ENCODE measurements around the gene ZCCHC14.
"Not testable (repeated sequence)": the region's sequence is repeated elsewhere in the genome, so short reads cannot be mapped to it uniquely, and the experiment has no call there.

ZCCHC14 gene

GRCh38 chr16:87495578-87496446 is 3.0 kb upstream of the ZCCHC14 start:
- DNase-seq, result no peak

DNA sequence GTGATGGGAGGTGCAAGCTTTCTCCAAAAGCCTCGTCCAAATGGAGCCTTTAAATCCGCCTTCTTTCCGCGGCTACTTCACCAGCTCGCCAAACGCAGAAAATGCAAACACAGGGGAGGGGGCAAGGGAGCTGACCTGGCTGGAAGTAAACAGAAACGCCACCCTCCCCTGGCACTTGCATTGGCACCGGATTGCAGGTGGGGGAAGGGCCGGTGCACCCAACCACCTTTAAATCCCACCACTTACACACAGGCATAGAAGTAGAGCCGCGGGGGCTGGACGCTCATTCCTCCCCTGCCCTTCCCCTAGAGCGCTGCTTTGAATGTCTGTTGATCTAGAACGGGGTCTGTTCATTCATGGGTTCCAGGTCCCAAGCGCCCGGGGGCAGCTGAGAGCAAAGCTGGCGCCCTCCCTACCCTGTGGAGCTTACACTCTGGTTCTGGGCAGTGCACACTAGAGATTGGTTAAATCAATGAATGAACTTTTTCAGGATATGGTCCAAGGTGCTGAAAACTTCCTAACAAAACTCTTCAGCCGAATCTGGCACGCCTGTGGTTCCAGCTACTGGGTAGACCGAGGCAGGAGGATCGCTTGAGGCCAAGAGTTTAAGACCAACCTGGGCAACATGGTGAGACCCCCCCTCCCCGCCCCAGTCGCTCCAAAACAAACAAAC is 920 bp upstream of the ZCCHC14 start:
- no peak for DNase-seq

DNA sequence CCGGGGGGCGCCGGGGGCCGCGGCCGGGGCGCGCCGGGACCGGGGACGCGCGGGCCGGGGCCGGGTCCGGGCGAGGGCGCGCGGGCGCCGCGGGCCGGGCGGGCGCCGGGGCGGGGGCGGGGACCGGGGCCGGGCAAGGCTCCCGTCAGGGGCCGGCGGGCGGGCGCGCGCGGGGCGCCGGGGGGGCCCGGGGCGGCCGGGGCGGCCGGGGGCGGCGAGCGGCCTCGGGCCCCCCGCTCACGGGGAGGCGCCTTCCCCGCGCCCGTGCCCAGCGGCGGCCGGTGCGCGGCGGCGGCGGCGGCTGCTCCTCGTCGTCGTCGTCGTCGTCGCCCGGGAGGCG is 563 bp downstream of the ZCCHC14 start:
- DNase-seq, result no peak

GRCh38 chr16:87491522-87492290 is 1.1 kb downstream of the ZCCHC14 start:
- no peak for DNase-seq

DNA sequence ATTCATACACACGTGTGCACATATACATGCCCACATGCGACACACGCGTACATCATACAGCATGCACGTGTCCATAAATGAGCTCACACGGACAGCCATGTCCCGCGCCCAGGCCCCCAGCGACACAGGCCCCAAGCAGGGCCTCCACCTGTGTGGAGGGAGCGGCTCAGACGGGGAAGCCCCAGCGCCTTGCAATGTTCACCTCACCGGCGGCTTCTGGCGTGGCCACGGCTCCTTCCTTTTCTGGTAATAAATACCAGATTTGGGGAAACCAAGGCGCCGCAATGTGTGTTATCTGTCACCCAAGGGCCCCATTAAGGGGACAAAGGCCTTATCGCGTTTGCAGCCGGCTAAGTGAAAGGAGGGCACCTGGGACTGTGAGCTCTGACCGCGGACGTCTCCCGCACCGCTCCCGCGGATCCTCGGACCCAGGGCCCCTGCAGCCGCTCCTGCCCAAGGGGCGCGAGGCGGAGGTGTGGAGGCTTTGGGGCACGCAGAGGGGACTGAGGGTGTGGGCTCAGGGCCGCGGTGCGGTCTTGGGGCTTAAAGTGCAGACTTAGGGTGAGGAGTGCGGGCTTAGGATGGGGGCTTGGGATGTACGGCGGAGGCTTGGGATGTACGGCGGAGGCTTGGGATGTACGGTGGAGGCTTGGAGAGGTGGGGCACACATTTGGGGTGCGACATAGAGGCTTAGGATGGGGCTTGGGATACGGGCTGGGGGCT is 1.9 kb downstream of the ZCCHC14 start:
- not testable (repeated sequence) for DNase-seq

GRCh38 chr16:87490096-87490798 is 2.6 kb downstream of the ZCCHC14 start:
- no peak for DNase-seq

DNA sequence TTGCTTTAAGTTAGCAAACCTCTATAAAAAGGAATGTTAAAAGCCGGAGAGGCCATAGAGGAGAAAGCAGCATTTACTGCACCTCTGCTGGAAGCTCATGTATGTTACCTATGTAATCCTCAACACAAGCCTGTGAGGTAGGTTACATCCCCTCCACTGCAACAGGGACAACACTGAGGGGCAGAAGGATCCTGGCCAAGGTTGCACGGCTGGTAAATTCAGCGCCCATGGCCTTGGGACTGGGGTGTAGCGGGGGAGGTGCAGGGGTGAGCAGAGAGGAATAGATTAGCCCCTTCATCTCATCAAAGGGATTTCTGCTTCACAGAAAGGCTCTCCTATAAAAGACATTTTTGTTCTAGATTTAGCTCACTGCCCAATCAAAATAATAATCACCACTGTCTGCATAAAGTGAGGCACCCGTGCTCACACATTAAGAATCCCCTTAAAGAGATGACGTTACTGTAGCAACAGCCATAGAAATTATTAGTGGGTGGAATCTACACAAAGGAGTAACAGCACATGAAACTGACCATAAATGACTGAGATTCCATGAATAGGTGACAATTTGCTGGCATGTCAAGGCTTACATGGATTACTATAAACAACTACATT is 3.3 kb downstream of the ZCCHC14 start:
- DNase-seq, result no peak

DNA sequence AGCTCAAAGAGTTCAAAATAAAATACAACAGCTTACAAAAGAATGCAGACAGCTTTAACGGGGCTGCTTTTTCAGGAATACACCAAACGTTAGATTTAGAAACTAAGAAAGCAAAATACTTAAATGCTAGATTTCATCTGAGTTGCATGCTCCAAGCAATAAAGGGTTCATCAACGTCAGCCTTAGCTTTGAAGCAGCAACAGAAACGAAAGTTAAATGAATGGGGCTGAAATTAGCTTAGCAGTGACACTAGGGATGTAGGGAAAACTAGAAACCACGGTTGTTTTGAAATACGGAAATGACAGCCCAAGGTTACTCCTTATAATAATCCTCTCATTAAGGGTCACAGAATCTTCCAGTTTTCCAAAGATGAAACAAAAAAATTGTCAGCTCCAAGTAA is 3.9 kb downstream of the ZCCHC14 start:
- not testable (repeated sequence) for DNase-seq

GRCh38 chr16:87487361-87487924 is 5.4 kb downstream of the ZCCHC14 start:
- DNase-seq, result no peak

DNA sequence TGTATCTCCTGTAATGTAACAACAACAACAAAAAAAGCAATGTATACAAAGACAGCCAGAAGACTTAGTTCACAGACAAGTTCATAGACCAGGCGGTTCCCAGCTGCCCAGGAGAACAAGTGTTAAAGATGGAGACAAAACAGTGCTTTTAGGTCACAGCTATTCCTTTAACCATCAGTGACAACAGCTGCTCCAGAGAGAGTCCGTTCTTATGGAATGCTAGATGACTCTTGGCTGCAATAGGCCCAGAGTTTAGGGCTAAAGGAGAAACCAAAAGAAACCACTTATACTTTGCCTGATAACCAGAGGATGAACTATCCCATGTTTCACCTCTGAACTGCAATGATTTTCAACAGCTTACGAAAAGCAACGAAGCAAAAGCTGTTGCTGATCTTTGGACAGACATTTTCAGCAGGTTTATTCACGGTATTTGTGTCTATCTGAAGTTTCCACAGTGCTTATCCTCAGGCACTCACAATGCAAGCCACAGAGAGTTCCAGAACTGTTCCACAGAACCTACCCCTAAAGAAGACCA is 6.0 kb downstream of the ZCCHC14 start:
- DNase-seq, result no peak

DNA sequence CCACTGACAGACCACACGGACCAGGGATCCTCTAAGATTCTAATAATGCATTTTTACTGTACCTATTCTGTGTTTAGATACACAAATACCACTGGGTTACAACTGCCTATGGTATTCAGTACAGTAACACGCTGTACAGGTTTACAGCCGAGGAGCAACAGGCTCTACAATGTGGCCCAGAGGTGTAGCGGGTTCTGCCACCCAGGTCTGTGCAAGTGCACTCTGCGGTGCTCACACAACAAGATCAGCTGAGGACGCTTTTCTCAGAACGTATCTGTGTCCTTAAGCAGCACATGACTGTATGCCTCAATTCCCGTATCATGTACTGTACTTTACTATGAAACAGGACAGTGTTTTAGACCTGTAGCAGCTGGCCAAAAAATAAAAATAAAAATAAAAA is 6.5 kb downstream of the ZCCHC14 start:
- DNase-seq, result no peak

DNA sequence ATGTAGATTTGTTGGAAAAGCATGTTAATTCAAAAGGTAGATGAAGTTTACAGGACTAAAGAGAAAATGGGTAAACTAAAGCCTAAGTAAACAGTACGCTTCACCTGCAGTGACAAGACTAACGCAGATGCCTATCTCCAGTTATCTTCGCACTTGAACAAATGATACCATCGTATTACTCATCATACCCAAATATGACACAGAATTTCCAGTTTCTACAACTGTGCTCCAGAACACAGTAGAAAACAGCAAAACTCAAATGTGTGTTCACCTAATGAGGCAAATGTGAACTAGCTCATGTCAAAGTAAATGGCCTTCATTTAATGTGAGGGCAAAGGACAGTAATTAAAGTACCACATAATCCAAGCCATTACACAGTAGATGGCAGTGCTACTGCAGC is 7.0 kb downstream of the ZCCHC14 start:
- DNase-seq, result not testable (repeated sequence)

DNA sequence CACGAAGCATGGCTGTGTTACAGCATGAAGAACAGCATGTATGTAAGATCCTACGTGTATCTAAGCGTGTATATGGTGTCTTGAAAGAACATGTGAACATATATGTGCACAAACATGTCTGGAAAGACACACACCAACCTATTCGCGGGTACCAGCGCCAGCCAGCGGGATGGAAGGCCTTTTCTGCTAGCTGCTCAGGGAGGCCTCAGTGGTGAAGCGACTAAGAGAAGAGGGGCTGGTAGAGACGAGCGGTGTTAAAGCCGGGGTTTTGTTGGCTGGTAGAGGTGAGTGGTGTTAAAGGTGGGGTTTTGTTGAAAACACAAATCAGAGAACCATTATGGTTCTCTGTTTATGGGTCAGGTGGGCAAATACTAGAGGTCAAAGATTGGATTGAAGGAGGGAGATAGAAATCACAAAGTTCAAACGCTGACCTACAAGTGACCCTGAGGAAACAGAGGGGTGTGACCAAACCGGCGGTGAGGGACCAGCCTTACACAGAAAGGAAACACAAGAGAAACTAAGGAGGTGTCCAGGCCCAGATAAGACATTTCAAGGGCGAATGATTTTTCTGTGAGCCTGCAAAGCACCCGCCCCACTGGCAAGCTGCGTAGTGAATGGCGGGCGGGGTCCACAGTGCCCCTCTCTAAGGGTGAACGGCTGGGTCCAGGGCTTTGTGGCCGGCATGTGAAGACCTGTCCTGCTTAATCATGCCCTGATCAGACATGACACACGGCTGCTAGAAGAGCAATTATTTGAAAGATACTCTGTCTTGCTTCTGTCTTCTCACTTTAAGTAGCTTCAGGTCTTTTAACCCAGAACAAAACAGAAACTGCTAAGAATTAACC is 8.1 kb downstream of the ZCCHC14 start:
- DNase-seq, result no peak

DNA sequence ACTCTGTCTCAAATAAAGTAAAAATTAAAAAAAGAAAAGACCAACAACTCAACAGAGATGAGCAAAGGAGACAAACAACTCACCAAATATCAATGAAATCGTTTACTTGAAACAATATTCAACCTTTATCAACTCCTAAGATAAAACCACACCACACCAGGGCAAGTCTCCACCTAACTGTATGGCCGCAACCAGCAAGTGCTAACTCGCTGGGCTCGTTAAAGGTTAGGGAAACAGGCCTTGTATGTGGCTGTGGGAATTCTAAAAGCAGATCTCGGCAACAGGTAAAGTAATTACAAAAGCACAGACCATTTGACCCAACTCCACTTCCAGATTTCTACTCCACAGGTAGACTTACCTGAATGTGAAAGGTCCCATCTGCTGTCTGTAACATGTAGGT is 9.3 kb downstream of the ZCCHC14 start:
- DNase-seq, result no peak

DNA sequence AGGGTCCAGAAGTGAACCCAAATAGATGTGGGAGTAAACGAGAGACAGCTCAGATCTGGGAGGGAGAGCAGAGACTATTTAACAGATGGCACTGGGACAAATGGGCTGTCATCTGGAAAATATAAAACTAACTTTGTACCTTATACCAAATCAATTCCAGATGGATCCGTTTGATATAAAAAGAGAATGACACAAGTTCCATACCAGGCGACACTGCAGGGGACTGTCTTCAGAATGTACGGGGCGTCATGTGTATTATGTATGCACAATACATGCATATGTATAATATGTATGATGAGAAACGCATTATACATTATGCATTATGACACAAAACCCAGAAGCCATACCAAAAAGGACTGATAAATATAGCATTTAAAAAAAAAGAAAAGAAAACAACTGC is 10.2 kb downstream of the ZCCHC14 start:
- DNase-seq, result not testable (repeated sequence)

DNA sequence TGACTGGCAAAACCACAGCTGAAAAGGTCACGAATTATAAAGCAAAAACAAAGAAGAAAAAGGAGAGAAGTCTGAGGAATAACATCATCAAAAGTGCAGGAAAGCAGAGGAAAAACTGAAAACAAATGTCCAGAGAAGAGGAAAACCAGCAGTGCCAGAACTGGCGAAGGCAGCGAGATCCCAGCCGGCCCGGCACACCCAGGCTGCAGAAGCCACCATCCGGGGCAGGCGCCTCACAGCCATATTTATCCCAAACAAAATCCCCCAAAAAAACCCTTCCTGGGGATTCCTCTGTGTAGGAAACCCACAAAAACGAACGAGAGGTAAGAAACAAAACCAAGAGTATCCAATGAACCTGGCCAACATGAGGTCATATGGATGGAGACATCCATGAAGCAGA is 10.6 kb downstream of the ZCCHC14 start:
- DNase-seq, result no peak

DNA sequence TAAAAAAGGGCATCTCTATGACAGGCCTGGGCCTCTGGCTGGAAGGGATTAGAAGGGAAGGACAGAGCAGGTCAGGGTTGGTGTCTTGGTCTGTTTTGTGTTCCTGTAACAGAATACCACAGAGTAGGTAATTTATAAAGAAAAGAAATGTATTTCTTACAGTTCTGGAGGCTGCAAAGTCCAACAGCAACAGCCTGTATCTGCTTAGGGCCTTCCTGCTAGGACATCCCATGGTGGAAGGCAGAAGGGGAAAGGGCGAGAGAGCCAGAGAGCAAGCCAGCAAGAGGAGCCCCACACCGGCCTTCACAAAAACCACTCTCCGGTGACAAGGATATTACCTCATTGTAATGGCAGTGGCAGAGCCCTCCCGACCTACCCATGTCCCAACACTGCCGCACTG is 11.1 kb downstream of the ZCCHC14 start:
- not testable (repeated sequence) for DNase-seq

DNA sequence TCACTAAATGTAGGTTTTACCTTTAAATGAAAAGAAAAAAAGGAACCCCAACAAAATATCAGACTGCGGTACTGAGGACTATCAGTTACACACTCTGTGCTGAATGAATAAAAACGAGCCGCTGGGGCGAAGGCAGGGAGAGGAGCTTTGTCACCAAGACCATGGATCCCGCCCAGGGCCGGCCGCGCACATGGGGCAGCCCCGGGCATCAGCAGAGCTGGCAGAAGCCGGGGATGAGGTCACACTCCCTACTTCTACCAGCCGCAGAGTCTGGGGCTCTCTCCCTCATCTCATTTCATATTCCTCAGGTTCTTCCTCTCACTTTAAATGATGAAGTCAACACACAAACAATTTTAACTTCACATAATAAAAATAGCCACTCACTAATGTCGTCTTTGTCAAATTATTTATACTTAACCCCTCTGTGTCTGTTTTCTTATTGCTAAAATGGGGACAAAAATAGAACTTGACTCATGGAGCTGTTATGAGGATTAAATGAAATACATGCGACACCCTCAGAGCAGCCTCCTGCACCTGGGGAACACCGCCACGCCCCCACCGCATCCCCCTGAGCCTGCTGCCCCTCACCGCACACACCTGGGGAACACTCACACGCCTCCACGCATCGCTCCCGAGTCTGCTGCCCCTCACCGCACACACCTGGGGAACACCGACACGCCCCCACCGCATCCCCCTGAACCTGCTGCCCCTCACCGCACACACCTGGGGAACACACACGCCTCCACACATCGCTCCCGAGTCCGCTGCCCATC is 15.4 kb downstream of the ZCCHC14 start:
- DNase-seq, result not testable (repeated sequence)

- DNase-seq, result no peak
These were observed 18.2 kb downstream of the ZCCHC14 start for GRCh38 chr16:87474566-87474996.

All from NCI-H524 treated with DMSO at 0.1 percent for 48 hours (cell line).